ES-I3 (cell line): ENCODE data around the gene THBS2.
"Not testable (repeated sequence)": the region's sequence is repeated elsewhere in the genome, so short reads cannot be mapped to it uniquely, and the experiment has no call there.

Source experiments
- H3K36me3 ChIP-seq: 2 replicates; pipeline ENCODE4 v1.6.1; 2013; ENCODE audit warnings: mild to moderate bottlenecking, low read length, control low read depth, moderate library complexity; ENCODE audit not compliant: insufficient read depth
- H3K4me1 ChIP-seq: 2 replicates; pipeline ENCODE4 v1.6.1; 2013; ENCODE audit warnings: mild to moderate bottlenecking, control low read depth, low read length; ENCODE audit not compliant: insufficient read depth
- H3K9ac ChIP-seq: 2 replicates; pipeline ENCODE4 v1.6.1; 2013; ENCODE audit warnings: low read depth, mild to moderate bottlenecking, low read length, moderate library complexity
- H3K9me3 ChIP-seq: 2 replicates; pipeline ENCODE4 v1.6.1; 2013; ENCODE audit warnings: mild to moderate bottlenecking, low read length, moderate library complexity; ENCODE audit not compliant: control insufficient read depth, insufficient read depth

Gene THBS2

DNA sequence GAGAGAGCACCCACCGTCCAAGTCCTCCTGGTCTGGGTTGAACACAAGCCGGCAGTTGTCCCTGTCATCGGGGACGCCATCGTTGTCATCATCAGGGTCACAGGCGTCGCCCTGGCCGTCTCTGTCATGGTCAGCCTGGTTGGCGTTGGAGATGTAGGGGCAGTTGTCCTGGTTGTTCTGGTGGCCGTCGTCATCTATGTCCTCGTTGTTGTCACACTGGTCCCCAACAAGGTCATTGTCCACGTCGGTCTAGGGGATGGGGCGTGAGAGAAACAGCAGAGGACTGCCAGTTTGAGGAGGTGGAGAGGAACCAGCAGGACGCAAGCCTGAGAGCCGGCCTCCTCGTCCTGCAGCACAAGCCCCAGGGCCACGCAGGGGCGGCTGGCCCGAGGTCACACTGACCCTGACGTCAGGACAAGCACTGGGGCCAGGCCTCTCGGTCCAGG is 28.5 kb downstream of the THBS2 start:
- H3K36me3 ChIP-seq = no peaks in the 10 kb centered on the region; the same call in 1 of the 2 replicates
- H3K4me1 ChIP-seq = no peaks in the 10 kb centered on the region
- H3K9me3 ChIP-seq = no peaks in the 10 kb centered on the region
- H3K9ac ChIP-seq = no peak overlapping the region

DNA sequence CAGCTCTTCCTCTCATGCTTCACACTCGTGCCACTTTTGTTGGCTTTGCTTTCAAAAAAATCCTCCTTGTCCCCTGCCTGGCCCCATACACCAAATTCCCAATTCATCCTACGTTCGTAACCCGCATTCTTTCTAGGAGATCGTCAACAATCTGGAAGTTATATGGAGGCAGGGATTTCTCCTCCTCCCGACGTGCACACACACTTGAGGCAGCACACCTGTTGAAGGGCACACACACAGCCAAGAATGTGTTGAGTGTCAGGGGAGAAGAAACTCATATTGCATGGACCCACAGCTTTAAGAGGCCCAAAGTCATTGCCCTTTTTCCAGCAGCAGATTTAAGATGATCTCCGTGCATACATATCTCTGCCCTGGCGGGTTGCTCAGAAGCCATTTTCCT is 28.9 kb downstream of the THBS2 start:
- Histone ChIP-seq H3K4me1 (no peaks in the 10 kb centered on the region), H3K9ac (no peak overlapping the region), H3K36me3 (peaks cover 2% of the 10 kb centered on the region; the same call in 1 of the 2 replicates), H3K9me3 (no peaks in the 10 kb centered on the region)

DNA sequence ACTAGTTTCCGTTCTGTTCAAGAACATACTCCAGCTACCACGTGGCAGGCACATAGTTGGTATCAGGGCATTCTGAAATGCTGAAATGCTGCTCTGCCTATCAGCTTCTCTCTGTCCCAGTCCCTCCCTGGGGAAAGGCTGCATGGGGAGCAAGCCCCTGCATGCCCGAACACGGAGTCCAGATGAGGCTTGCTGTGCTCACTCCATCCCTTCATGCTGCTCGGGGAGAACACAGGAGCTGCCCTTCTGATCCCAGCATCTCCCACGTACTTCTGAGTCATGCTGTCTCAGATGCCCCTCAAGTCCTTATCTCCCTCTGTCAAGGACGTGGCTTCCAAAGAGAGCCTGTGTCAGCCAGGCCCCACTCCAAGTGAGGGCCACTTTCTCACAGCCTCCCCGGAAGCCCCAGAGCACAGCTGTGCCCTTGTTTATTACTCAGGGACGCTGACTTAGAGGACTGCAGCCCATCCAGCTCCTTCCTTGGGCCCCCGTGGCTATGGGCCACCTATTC is 29.4 kb downstream of the THBS2 start:
- Histone ChIP-seq H3K9ac (no peak overlapping the region), H3K36me3 (peaks cover 4% of the 10 kb centered on the region; the same call in 1 of the 2 replicates), H3K4me1 (no peaks in the 10 kb centered on the region), H3K9me3 (no peaks in the 10 kb centered on the region)

DNA sequence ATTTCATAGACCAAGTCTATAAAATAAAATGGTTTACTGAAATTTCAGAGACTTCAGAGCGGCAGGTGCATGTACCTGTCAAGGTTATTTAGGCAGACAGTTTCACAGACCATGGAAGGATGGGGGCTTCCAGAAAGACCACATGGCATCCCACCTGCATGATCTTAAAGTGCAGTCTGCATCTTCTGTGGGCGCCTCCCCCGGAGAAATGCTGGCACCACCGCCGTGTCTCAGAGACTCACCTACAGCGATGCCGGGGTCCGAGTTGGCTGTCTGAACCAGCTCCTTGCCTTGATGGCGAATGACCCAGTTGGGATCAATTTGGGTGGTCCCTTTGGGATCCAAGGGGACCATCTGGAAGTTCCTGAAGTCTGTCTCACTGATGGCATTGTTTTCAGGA is 30.6 kb downstream of the THBS2 start:
- Histone ChIP-seq H3K9me3 (no peaks in the 10 kb centered on the region), H3K4me1 (no peaks in the 10 kb centered on the region), H3K36me3 (peaks cover 4% of the 10 kb centered on the region; the same call in 1 of the 2 replicates), H3K9ac (no peak overlapping the region)

DNA sequence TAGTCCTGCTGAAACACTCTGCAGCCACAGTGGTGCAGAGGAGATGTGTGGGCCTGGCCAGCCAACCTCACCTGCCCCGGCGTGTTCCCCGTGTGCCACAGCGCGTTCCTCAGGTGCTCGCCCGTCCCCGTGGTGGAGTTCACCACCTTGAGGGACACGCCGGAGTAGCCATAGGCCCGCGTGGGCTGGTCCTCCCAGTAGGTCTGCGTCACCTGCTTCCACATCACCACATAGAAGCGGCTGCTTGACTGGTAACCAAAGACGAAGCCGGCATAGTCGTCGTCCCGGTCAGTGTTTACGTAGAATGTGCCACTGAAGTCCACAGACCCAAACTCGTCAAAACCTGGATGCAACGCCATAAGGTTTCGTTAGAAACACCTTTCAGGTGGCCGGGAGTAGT is 31.5 kb downstream of the THBS2 start:
- Histone ChIP-seq H3K9ac (no peak overlapping the region), H3K9me3 (no peaks in the 10 kb centered on the region), H3K36me3 (peaks cover 4% of the 10 kb centered on the region; the same call in 1 of the 2 replicates), H3K4me1 (no peaks in the 10 kb centered on the region)

DNA sequence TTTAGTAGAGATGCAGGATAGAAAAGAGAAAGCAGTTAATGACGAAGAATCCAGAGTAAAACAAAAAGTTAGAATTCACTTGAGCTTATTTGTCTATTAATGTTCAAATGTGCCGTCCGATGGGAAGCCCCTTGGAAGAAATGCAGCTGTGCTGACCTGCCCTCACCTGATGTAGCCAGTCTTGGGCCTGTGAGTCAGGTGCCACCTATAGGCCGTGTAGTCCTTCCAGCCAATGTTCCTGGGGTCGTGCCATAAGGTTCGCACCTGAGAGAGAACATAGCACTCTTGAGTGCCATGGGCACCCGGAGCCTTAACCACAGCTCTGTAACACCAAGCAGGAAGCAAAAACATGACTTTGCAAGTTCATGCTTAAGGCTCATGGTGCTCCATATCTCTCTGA is 32.4 kb downstream of the THBS2 start:
- Histone ChIP-seq H3K4me1 (no peaks in the 10 kb centered on the region), H3K9me3 (no peaks in the 10 kb centered on the region), H3K9ac (no peak overlapping the region), H3K36me3 (peaks cover 4% of the 10 kb centered on the region; the same call in 1 of the 2 replicates)

DNA sequence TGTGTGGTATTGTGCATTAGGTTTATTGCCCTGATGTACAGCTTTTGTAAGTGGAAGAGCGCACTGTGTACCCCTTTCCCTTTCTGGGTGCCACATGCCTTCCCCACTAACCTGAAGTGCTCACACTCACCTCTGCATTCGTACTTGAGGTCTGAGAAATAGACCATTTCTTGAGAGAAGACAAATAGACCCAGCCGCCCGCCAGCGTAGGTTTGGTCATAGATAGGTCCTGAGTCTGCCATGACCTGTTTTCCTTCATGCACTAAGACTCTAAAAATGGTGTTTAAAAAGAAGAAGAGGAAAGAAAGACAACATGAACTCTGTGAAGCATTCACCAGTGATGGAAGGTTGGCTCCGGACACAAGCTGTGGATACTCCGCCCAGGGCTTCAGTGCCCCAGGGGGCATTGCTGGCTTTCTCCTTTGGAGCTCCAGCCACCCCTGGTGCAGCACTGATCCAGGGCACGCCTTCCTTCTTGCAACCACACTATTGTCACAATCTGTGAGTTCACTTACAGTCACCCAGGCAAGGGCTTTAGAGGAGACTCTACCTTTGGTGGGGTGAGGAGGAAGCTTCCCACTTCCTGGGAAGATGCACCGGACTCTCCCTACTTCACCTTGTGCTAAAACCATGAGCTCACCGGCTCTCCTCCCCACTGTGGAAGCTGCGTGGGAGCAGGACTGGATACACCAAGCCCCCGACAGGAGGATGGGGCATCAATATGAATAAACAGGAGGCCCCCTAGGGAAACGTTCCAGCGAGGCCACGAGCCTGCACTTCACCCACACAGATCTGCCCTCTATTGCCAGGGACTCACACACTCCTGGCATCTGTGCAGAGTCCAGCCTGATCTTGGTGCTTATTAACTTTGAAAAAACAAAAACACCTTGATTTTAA is 33.3 kb downstream of the THBS2 start:
- Histone ChIP-seq H3K36me3 (peaks cover 4% of the 10 kb centered on the region; the same call in 1 of the 2 replicates), H3K4me1 (peaks cover 2% of the 10 kb centered on the region), H3K9ac (no peak overlapping the region), H3K9me3 (no peaks in the 10 kb centered on the region)

DNA sequence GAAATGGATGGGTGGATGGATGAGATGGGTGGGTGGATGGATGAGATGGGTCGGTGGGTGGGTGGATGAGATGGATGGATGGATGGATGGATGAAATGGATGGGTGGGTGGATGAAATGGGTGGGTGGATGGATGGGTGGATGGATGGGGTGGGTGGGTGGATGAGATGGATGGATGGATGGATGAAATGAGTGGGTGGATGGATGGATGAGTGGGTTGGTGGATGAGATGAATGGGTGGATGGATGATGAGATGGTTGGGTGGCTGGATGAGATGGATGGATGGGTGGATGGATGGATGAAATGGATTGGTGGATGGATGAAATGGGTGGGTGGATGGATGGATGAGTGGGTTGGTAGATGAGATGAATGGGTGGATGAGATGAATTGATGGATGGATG is 35.7 kb downstream of the THBS2 start:
- H3K9ac ChIP-seq = no peak overlapping the region
- no peaks in the 10 kb centered on the region for H3K9me3 ChIP-seq
- peaks cover 4% of the 10 kb centered on the region for H3K4me1 ChIP-seq
- H3K36me3 ChIP-seq = peaks cover 4% of the 10 kb centered on the region; the same call in 1 of the 2 replicates

DNA sequence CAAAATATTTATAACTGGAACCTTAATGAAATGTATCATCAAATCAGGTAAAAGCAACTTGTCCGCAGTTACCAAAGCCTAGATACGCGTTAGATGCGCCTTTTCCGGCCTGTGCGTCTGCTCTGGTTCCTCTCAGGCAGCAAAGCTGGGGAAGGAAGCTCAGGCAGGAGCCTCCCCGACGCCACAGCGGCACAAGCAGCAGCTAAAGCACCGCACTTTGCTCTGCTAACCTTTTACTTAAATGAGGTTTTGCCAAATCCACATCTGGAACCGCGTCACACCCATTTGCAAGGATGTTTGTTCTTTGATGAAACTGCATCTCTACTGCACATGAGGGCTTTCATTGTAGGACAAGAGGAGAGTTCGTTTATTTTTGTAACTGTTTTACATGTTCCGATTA is 36.8 kb downstream of the THBS2 start:
- H3K9me3 ChIP-seq = no peaks in the 10 kb centered on the region
- peaks cover 4% of the 10 kb centered on the region; the same call in 1 of the 2 replicates for H3K36me3 ChIP-seq
- H3K4me1 ChIP-seq = peaks cover 4% of the 10 kb centered on the region
- no peak overlapping the region for H3K9ac ChIP-seq

DNA sequence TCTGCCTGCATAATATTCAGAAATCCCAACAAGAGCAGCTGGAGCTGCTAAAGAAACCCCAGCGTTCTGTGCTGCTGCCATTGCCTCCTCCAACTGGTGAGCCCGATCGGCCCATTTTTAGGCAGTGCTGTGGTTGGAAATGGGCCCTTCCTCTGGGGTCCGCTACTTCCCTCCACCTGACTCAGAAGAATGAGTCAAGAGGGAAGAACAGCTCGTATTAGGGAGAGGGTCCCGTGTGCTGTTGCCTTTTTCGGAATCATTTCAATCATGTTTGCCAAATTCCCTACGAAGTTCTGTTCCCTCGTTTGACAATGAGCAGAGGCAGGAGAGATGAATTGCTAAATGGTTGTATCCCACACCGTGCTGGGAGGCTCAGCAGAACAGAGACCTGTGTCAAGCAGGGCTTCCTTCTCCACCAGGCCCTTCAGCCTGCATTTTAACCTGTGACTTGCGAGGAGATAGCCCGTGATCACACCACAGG is 38.4 kb downstream of the THBS2 start:
- Histone ChIP-seq H3K9ac (no peak overlapping the region), H3K9me3 (no peaks in the 10 kb centered on the region), H3K4me1 (peaks cover 4% of the 10 kb centered on the region), H3K36me3 (peaks cover 4% of the 10 kb centered on the region; the same call in 1 of the 2 replicates)

DNA sequence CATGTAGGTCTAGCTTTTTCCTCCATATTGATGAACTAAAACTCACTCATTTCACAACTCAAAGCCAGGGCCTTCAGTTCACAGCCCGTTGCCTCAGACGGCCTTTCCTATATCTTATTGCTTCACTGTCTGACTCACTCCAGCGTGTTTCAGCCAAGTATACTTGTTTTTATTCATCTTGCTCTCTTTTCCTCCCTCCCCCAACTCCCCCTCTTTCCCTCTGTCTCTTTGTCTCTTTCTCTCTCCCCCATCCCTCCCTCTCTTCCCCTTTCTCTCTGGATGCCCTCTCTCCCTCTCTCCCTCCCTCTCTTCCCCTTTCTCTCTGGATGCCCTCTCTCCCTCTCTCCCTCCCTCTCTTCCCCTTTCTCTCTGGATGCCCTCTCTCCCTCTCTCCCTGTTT is 38.9 kb downstream of the THBS2 start:
- H3K9me3 ChIP-seq, H3K4me1 ChIP-seq, H3K36me3 ChIP-seq, H3K9ac ChIP-seq: not testable (repeated sequence)

DNA sequence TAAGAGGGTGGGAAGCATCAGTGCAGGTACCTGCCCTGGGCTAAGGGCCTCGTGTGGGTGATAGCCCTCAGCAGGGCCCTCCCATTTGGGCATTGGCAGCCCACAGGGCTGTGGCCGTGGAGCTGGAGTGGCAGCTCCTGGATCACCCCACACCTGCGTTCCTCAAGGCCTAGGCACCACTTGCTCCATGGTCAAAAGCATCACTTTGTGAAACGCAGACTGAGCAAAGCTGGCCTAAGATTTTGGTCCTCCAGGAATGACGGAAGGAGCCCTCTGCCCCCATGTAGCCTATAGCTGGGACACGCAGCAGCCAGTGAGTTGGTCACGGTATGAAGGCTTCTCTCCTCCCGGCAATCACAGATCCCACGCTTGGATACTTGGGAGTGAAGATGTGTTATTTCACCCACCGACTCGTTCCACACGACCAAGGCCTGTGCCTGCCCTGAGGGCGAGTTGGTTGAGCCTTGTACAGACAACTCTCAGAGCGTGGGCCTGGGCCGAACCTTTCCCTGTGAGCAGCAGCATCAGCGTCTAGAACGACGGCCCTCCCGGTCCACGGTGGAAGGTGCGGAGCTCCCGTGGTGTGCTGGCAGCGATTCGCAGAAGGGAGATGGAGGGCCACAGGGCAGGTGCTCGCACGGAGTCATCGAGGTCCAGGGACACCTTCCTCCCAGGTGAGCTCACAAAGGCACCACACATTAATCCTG is 39.7 kb downstream of the THBS2 start:
- Histone ChIP-seq H3K36me3 (no peaks in the 10 kb centered on the region), H3K9ac (no peak overlapping the region), H3K4me1 (peaks cover 4% of the 10 kb centered on the region), H3K9me3 (no peaks in the 10 kb centered on the region)

DNA sequence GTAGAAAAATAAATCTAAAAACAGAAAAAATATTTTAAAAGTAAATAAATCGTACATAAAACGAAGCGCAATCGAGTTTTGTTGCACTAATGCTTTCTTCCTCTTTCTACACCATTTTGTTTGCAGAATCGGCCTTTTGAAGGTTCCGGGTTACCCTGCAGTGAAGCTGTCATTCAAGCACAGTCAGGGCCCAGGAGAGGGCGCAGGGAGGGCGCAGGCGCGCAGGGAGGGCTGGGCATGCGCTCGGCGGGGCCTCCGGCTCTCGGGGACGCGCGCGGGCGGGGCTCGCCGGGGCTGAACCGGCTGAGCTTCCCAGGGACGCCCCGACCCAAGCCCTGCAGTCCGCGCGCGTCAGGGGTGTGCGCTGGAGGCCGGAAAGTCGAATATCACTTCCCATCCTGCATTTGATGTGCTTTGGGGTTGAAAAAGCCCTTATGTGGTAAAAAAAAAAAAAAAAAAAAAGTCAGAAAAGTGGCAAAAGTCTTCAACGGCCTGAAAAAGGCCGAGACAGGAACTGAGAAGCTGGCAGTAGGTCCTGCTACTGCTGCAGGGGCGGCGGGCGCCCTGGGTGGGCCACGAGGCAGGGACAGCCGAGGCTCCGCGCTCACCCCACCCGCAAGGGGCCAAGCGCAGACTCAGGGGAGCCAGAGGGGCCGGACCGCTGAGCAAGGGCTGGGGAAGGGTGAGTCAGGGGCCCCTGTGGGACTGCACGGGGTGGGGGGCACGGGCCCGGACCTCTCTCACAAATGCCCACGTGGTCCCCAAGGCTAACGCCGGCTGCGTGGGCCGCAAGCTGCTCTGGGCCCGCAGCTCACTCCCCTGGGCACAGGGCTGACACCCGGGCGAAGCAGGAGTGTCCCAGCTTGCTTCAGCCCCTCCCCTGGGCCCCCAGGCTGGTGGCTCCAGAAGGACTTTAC is 40.5 kb downstream of the THBS2 start:
- Histone ChIP-seq H3K4me1 (peaks cover 4% of the 10 kb centered on the region), H3K9ac (peak overlapping the region; percentile 42; the same call in 1 of the 2 replicates), H3K9me3 (no peaks in the 10 kb centered on the region), H3K36me3 (no peaks in the 10 kb centered on the region)

DNA sequence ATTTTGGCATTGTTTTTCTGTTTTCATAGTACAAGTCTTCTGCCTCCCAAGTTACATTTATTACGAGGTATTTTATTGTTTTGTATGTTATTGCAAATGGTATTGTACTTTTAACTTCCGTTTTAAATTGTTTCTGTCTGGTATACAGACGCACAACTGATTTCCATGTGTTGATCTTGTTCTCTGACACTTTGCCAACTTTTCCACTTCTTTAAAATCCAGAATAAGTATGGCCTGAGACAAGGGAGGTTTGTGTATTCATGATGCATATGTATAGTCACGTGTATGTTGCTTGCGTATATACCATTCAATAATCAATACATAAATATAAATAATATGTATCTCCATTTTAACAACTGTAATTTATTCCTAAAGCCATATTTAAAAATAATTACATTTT is 41.2 kb downstream of the THBS2 start:
- H3K9ac ChIP-seq = no peak overlapping the region
- no peaks in the 10 kb centered on the region for H3K36me3 ChIP-seq
- peaks cover 4% of the 10 kb centered on the region for H3K4me1 ChIP-seq
- H3K9me3 ChIP-seq = no peaks in the 10 kb centered on the region
